Trophoblast cell (in vitro differentiated cells and primary cell): ENCODE data around the gene RSU1.

Source experiments
- DNase-seq, 2 donors: peaks; one replicate each; pipeline ENCODE4 v3.0.0-alpha.2; 2016
- H2AFZ ChIP-seq: 2 replicates; pipeline ENCODE4 v1.6.1; 2013; ENCODE audit warnings: low read length, moderate library complexity, mild to moderate bottlenecking; ENCODE audit not compliant: insufficient read depth, poor library complexity
- H2AK5ac ChIP-seq: 2 replicates; pipeline ENCODE4 v1.6.1; 2013; ENCODE audit warnings: mild to moderate bottlenecking, low read length
- H2BK120ac ChIP-seq: 2 replicates; pipeline ENCODE4 v1.6.1; 2013; ENCODE audit warnings: low read length, mild to moderate bottlenecking, moderate library complexity; ENCODE audit not compliant: insufficient read depth, poor library complexity
- H2BK12ac ChIP-seq: 2 replicates; pipeline ENCODE4 v1.6.1; 2013; ENCODE audit warnings: mild to moderate bottlenecking, low read length, moderate library complexity
- H2BK5ac ChIP-seq: 2 replicates; pipeline ENCODE4 v1.6.1; 2013; ENCODE audit warnings: low read length, low read depth, moderate library complexity, mild to moderate bottlenecking; ENCODE audit not compliant: poor library complexity
- H3K14ac ChIP-seq: 2 replicates; pipeline ENCODE4 v1.6.1; 2013; ENCODE audit warnings: mild to moderate bottlenecking, low read length
- H3K18ac ChIP-seq: 2 replicates; pipeline ENCODE4 v1.6.1; 2013; ENCODE audit warnings: mild to moderate bottlenecking, low read length
- H3K23ac ChIP-seq: 2 replicates; pipeline ENCODE4 v1.6.1; 2013; ENCODE audit warnings: low read length
- H3K27ac ChIP-seq: 2 replicates; pipeline ENCODE4 v1.5.1; 2013; ENCODE audit warnings: low read depth, mild to moderate bottlenecking, inconsistent platforms, low read length, moderate library complexity
- H3K27me3 ChIP-seq: 2 replicates; pipeline ENCODE4 v1.6.1; 2013; ENCODE audit warnings: inconsistent platforms, mild to moderate bottlenecking, low read length, moderate library complexity; ENCODE audit not compliant: insufficient read depth
- H3K36me3 ChIP-seq, 2 experiments: 1 replicate in 1 of 2; 2 replicates in 1 of 2; pipeline ENCODE4 v1.6.1; 2013; ENCODE audit warnings: low read length in 2 of 2, mild to moderate bottlenecking in 2 of 2, moderate library complexity in 1 of 2; ENCODE audit not compliant: insufficient read depth in 2 of 2, control insufficient read depth in 1 of 2
- H3K4ac ChIP-seq: 2 replicates; pipeline ENCODE4 v1.6.1; 2013; ENCODE audit warnings: low read depth, mild to moderate bottlenecking, low read length, moderate library complexity
- H3K4me1 ChIP-seq, 2 experiments: 1 replicate in 1 of 2; 2 replicates in 1 of 2; pipeline ENCODE4 v1.6.1; 2013; ENCODE audit warnings: low read length in 2 of 2, mild to moderate bottlenecking in 2 of 2, moderate library complexity in 1 of 2; ENCODE audit not compliant: insufficient read depth in 2 of 2, control insufficient read depth in 1 of 2
- H3K4me2 ChIP-seq: 2 replicates; pipeline ENCODE4 v1.6.1; 2013; ENCODE audit warnings: inconsistent platforms, mild to moderate bottlenecking, low read length, moderate library complexity
- H3K4me3 ChIP-seq: 2 replicates; pipeline ENCODE4 v1.5.1; 2013; ENCODE audit warnings: mild to moderate bottlenecking, low read depth, low read length, inconsistent platforms
- H3K79me1 ChIP-seq: one replicate; pipeline ENCODE4 v1.6.1; 2013; ENCODE audit warnings: low read length
- H3K79me2 ChIP-seq: 2 replicates; pipeline ENCODE4 v1.6.1; 2013; ENCODE audit warnings: low read length, mild to moderate bottlenecking; ENCODE audit not compliant: control insufficient read depth, insufficient read depth, poor library complexity
- H3K9ac ChIP-seq: 2 replicates; pipeline ENCODE4 v1.6.1; 2013; ENCODE audit warnings: mild to moderate bottlenecking, low read length
- H3K9me3 ChIP-seq: 2 replicates; pipeline ENCODE4 v1.6.1; 2013; ENCODE audit warnings: low read depth, mild to moderate bottlenecking, control low read depth, inconsistent platforms, low read length; ENCODE audit not compliant: insufficient read depth
- H4K12ac ChIP-seq: 2 replicates; pipeline ENCODE4 v1.6.1; 2013; ENCODE audit warnings: low read depth, mild to moderate bottlenecking, low read length, moderate library complexity
- H4K8ac ChIP-seq: 2 replicates; pipeline ENCODE4 v1.6.1; 2013; ENCODE audit warnings: low read depth, mild to moderate bottlenecking, low read length, moderate library complexity
- H4K91ac ChIP-seq: one replicate; pipeline ENCODE4 v1.6.1; 2013; ENCODE audit warnings: low read depth, mild to moderate bottlenecking, low read length, moderate library complexity
- WGBS: extraction: QIAGEN DNeasy Blood & Tissue Kit; methylation state at CpG from one replicate; pipeline ENCODE4 v1.1.7; 2013; ENCODE audit warnings: missing lambda C conversion rate; ENCODE audit not compliant: insufficient read length, insufficient coverage; ENCODE audit errors: extremely low coverage; 5-methylcytosine and 5-hydroxymethylcytosine counted together

Gene RSU1

DNA sequence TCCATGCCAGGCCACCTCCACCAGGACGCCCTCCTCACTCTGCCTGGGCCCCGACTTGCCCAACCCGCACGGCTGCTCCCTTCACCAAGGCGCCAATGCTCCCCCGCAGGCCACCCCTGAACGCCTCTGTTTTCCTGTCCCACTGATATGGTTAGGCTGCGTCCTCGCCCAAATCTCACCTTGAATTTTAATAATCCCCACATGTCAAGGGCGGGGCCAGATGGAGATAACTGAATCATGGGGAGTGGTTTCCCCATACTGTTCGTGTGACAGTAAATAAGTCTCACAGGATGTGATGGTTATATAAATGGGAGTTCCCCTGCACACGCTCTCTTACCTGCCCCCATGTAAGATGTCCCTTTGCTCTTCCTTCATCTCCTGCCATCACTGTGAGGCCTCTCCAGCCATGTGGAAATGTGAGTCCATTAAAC, 29.8 kb downstream of the RSU1 start:
- H3K23ac ChIP-seq = no peak overlapping the region
- H2AFZ ChIP-seq = no peak overlapping the region
- no peak overlapping the region for H3K4me2 ChIP-seq
- no peaks in the 10 kb centered on the region for H3K9me3 ChIP-seq
- H2BK120ac ChIP-seq = no peak overlapping the region
- no peak overlapping the region for H4K91ac ChIP-seq
- H3K4me1 ChIP-seq = peaks cover 0 to 7% of the 10 kb centered on the region in 2 experiments
- DNase-seq = no peak
- H3K27me3 ChIP-seq = no peaks in the 10 kb centered on the region
- no peak overlapping the region for H3K18ac ChIP-seq
- H2BK12ac ChIP-seq = no peak overlapping the region
- H2AK5ac ChIP-seq = no peak overlapping the region
- H3K79me2 ChIP-seq = no peaks in the 10 kb centered on the region
- H3K14ac ChIP-seq = no peak overlapping the region
- H3K27ac ChIP-seq = no peak overlapping the region
- no peak overlapping the region for H3K9ac ChIP-seq
- no peak overlapping the region for H4K8ac ChIP-seq
- no CpG with 5 or more reads among the region's 12 CpGs for WGBS
- no peak overlapping the region for H4K12ac ChIP-seq
- no peak overlapping the region for H3K4ac ChIP-seq
- no peak overlapping the region for H3K4me3 ChIP-seq
- H2BK5ac ChIP-seq = no peak overlapping the region
- no peaks in the 10 kb centered on the region for H3K36me3 ChIP-seq
- H3K79me1 ChIP-seq = no peaks in the 10 kb centered on the region

DNA sequence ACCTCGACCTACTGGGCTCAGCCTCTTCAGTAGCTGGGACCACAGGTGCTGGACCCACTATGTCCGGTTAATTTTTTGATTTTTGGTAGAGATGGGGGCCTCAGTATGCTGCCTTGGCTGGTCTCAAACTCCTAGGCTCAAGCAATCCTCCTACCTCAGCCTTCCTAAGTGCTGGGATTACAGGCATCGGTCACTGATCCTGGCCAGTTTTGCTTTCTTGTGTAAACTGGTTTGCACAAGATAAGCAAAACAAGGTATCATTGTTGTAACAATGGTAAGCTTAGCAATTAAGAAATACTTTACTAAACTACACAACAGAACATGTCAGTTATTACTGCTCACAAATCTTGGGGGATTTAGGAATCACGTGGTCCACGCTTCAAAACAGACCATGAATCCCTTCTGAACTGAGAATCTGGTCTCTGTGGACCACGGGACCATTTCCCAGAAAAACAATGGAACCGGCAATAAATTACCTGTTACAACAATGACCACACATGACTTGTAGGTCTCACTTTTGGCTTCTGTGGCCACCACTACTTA, 36.8 kb downstream of the RSU1 start:
- peaks cover 0 to 9% of the 10 kb centered on the region in 2 experiments for H3K36me3 ChIP-seq
- no peak overlapping the region for H4K8ac ChIP-seq
- H3K4me2 ChIP-seq = no peak overlapping the region
- H3K27ac ChIP-seq = no peak overlapping the region
- H3K4me1 ChIP-seq = no peaks in the 10 kb centered on the region
- no peak overlapping the region for H2BK5ac ChIP-seq
- H2AK5ac ChIP-seq = no peak overlapping the region
- no peaks in the 10 kb centered on the region for H3K79me2 ChIP-seq
- no peaks in the 10 kb centered on the region for H3K79me1 ChIP-seq
- no peaks in the 10 kb centered on the region for H3K9me3 ChIP-seq
- H3K4ac ChIP-seq = no peak overlapping the region
- H3K27me3 ChIP-seq = no peaks in the 10 kb centered on the region
- WGBS = no CpG with 5 or more reads among the region's 7 CpGs
- no peak overlapping the region for H3K14ac ChIP-seq
- H3K23ac ChIP-seq = no peak overlapping the region
- DNase-seq = no peak
- H2AFZ ChIP-seq = no peak overlapping the region
- H3K9ac ChIP-seq = no peak overlapping the region
- H3K4me3 ChIP-seq = no peak overlapping the region
- no peak overlapping the region for H2BK12ac ChIP-seq
- no peak overlapping the region for H2BK120ac ChIP-seq
- no peak overlapping the region for H4K91ac ChIP-seq
- no peak overlapping the region for H3K18ac ChIP-seq
- H4K12ac ChIP-seq = no peak overlapping the region

DNA sequence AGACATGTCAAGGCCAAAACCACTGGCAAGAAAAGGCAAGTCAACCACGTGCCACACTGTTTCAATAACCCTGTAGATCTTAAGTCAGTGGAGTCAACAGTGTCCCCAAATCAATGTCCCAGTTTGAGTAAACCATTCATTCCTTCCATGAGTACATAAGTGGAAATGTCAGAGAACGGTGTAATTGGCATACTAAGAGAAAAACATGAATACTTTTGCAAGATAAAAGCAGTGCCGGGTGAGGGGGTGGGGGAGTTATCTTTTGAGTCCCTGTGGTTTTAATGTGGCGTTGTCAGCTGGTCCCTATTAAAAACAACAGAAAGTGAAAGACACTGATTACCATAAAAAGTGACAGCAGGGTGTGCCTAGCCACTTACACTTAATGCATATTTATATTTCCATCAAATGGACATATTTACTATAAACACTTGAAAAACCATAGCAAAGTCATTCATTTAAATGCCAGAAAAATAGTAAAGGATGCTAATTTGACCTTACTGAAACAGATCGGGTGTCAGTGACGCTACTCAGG, 37.8 kb downstream of the RSU1 start:
- Histone ChIP-seq H3K79me1 (no peaks in the 10 kb centered on the region), H4K12ac (no peak overlapping the region)
- no CpG with 5 or more reads among the region's 6 CpGs for WGBS

DNA sequence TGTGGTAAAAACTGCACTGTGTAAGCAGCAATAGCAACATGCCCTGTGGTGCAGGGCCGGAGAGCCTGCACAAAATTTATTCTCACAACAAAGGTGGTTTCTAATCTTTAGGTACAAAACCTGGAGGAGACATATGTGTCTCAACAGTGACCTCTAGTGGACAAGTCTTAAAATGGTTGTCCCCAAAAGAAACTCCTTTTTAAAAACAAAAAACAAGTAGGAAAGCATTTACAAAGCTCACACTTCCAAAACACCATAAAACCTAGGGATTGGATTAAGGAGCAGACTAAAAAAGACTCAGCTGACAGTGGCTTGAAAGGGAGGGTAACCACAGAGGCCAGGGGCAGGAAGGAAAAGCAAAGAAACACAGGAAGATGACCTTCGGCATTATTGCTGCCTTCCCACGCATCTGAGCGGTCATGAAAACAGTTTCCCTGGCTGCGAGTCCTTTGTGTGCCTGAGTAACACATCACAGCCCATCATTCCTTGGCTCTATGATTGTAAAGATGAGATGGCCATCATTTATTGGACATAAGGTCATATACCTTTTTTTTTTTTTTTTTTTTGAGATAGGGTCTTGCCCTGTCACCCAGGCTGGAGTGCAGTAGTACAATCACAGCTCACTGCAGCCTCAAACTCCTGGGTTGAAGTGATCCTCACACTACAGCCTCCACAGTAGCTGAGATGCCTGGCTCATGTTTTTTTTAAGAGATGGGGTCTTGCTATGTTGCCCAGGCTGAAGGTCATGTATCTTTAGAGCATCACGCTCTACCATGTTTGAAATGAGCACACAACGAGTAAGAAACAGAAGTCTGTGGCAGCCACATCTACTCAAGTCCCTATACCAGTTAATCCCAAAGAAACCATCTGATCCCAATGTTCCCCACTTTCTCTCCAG, 39.5 kb downstream of the RSU1 start:
- no peaks in the 10 kb centered on the region for H3K4me1 ChIP-seq
- H2BK12ac ChIP-seq = no peak overlapping the region
- H3K18ac ChIP-seq = no peak overlapping the region
- no peak overlapping the region for H3K23ac ChIP-seq
- H2AFZ ChIP-seq = no peak overlapping the region
- H3K27ac ChIP-seq = no peak overlapping the region
- H3K4ac ChIP-seq = no peak overlapping the region
- no peak overlapping the region for H4K12ac ChIP-seq
- H3K9ac ChIP-seq = no peak overlapping the region
- H4K91ac ChIP-seq = no peak overlapping the region
- H3K27me3 ChIP-seq = no peaks in the 10 kb centered on the region
- no peak overlapping the region for H3K4me3 ChIP-seq
- H3K9me3 ChIP-seq = no peaks in the 10 kb centered on the region
- WGBS = no CpG with 5 or more reads among the region's 7 CpGs
- no peaks in the 10 kb centered on the region for H3K79me1 ChIP-seq
- H3K79me2 ChIP-seq = no peaks in the 10 kb centered on the region
- no peak overlapping the region for H2BK5ac ChIP-seq
- no peak overlapping the region for H2BK120ac ChIP-seq
- peaks cover 0 to 11% of the 10 kb centered on the region in 2 experiments for H3K36me3 ChIP-seq
- no peak overlapping the region for H3K4me2 ChIP-seq
- H2AK5ac ChIP-seq = no peak overlapping the region
- DNase-seq = peak in 1 of 2 donors; percentile 79
- no peak overlapping the region for H4K8ac ChIP-seq
- no peak overlapping the region for H3K14ac ChIP-seq

More for the DNA sequence above, 37.8 kb downstream of the RSU1 start:
- Histone ChIP-seq H3K9ac (no peak overlapping the region), H4K8ac (no peak overlapping the region), H3K79me2 (no peaks in the 10 kb centered on the region), H4K91ac (no peak overlapping the region), H2AK5ac (no peak overlapping the region), H3K27me3 (no peaks in the 10 kb centered on the region), H3K27ac (no peak overlapping the region), H3K4ac (no peak overlapping the region), H3K23ac (no peak overlapping the region), H3K36me3 (peaks cover 0 to 9% of the 10 kb centered on the region in 2 experiments), H2BK120ac (no peak overlapping the region), H3K4me2 (no peak overlapping the region), H2BK5ac (no peak overlapping the region), H3K18ac (no peak overlapping the region), H3K4me3 (no peak overlapping the region), H2BK12ac (no peak overlapping the region), H3K14ac (no peak overlapping the region), H3K9me3 (no peaks in the 10 kb centered on the region), H2AFZ (no peak overlapping the region), H3K4me1 (no peaks in the 10 kb centered on the region)
- DNase-seq = no peak
